GM12878 (cell line): ENCODE data around the gene FIGNL2. TPM values are rescaled to one million over a fixed set of nuclear protein-coding genes. Genes with fewer than 3 reads are reported as not detected.

Source experiments
- ATAC-seq: fragments of 200-7000 bp; cut with Tn5 transposase; 3 replicates; pipeline ENCODE4 v1.9.1; 2020; ENCODE audit warnings: mild to moderate bottlenecking, moderate library complexity
- BruUV-seq: library from RNA; stranded (reverse); fragments of 400-500 nt; replicated peaks from 2 replicates; lab custom pipeline; 2021; lab: Mats Ljungman, UMichigan
- CTCF ChIA-PET: fragments of 300-600 bp; sonication (Branson Sonifier 250); formaldehyde crosslinking; extraction: SDS; loops from one replicate; lab custom pipeline; 2021; ENCODE audit warnings: inconsistent platforms; lab: Yijun Ruan, JAX
- POLR2A ChIA-PET: fragments of 350-600 bp; formaldehyde crosslinking; extraction: SDS; loops from one replicate; lab custom pipeline; 2021; ENCODE audit warnings: inconsistent platforms; lab: Charles Lee
- RAD21 ChIA-PET: fragments of 300-600 bp; sonication (Branson Sonifier 250); formaldehyde crosslinking; loops from one replicate; lab custom pipeline; 2023; ENCODE audit warnings: antibody characterized with exemption; ENCODE audit not compliant: unreplicated experiment; lab: Charles Lee
- SMC1A ChIA-PET: fragments of 300-600 bp; sonication (Branson Sonifier 250); formaldehyde crosslinking; loops from one replicate; lab custom pipeline; 2023; ENCODE audit not compliant: unreplicated experiment, uncharacterized antibody; lab: Charles Lee
- DNase-seq: peaks from one replicate; pipeline ENCODE4 v3.0.0-alpha.2; 2011; ENCODE audit warnings: low read depth, low spot score
- FAIRE-seq: peaks from 3 replicates; lab custom pipeline; 2011; peaks lifted over from hg19 to GRCh38; lab: Jason Lieb, UNC
- H2AFZ ChIP-seq: 2 replicates; pipeline ENCODE4 v1.6.0; 2011; ENCODE audit warnings: low read depth, low read length, control low read depth; ENCODE audit not compliant: control insufficient read depth
- H3K27ac ChIP-seq: 2 replicates; pipeline ENCODE4 v1.5.1; 2011; ENCODE audit warnings: control low read depth; ENCODE audit not compliant: control insufficient read depth, insufficient read depth
- H3K27me3 ChIP-seq, 2 experiments: replicated peaks in 1 of 2; 2 replicates each; pipeline versions ENCODE4 v1.6.0 to v1.6.1; 2011; ENCODE audit warnings: low read length in 1 of 2; ENCODE audit not compliant: control insufficient read depth in 2 of 2, insufficient read depth in 2 of 2
- H3K36me3 ChIP-seq, 2 experiments: 2 replicates each; pipeline ENCODE4 v1.5.1; 2011; ENCODE audit warnings: low read length in 1 of 2; ENCODE audit not compliant: control insufficient read depth in 2 of 2, insufficient read depth in 2 of 2
- H3K4me1 ChIP-seq: 2 replicates; pipeline ENCODE4 v1.6.1; 2011; ENCODE audit warnings: mild to moderate bottlenecking, low read length, moderate library complexity, mixed read lengths; ENCODE audit not compliant: control insufficient read depth, insufficient read depth
- H3K4me2 ChIP-seq: 2 replicates; pipeline ENCODE4 v1.6.0; 2011; ENCODE audit warnings: control low read depth; ENCODE audit not compliant: control insufficient read depth, insufficient read depth
- H3K4me3 ChIP-seq: fragments of 200-600 bp; sonication (generic); 2 replicates; pipeline ENCODE4 v1.5.1; 2016
- H3K79me2 ChIP-seq: 2 replicates; pipeline ENCODE4 v1.6.0; 2011; ENCODE audit warnings: low read length; ENCODE audit not compliant: control insufficient read depth, insufficient read depth
- H3K9ac ChIP-seq: 2 replicates; pipeline ENCODE4 v1.8.0; 2011; ENCODE audit warnings: low read length, control low read depth, mixed read lengths; ENCODE audit not compliant: control insufficient read depth, insufficient read depth
- H3K9me3 ChIP-seq: replicated peaks from 3 replicates; pipeline ENCODE4 v1.5.1; 2011; ENCODE audit warnings: mild to moderate bottlenecking, low read length; ENCODE audit not compliant: control insufficient read depth, insufficient read depth
- H4K20me1 ChIP-seq: 2 replicates; pipeline ENCODE4 v1.6.0; 2011; ENCODE audit not compliant: control insufficient read depth, insufficient read depth
- CHD4 ChIP-seq: fragments of 200-600 bp; sonication (generic); IDR thresholded peaks from 2 replicates; pipeline ENCODE4 v1.6.1; 2016; ENCODE audit warnings: mild to moderate bottlenecking
- CREB1 ChIP-seq: IDR thresholded peaks from 2 replicates; pipeline ENCODE4 v1.6.1; 2012; ENCODE audit warnings: low read depth, mild to moderate bottlenecking, inconsistent platforms
- ESRRA ChIP-seq: IDR thresholded peaks from 2 replicates; pipeline ENCODE4 v1.6.1; 2012; ENCODE audit warnings: mild to moderate bottlenecking, low read length, improper control_type of control experiment
- MXI1 ChIP-seq: fragments of 150-350 bp; IDR thresholded peaks from 2 replicates; pipeline ENCODE4 v1.6.1; 2011; ENCODE audit warnings: low read depth, mild to moderate bottlenecking, inconsistent platforms, low read length, improper control_type of control experiment
- NBN ChIP-seq: fragments of 450-650 bp; IDR thresholded peaks from 2 replicates; pipeline ENCODE4 v1.6.1; 2016
- PAX5 ChIP-seq: IDR thresholded peaks from 2 replicates; pipeline ENCODE4 v1.6.1; 2011; ENCODE audit warnings: low read depth, low read length, borderline replicate concordance
- POLR2A ChIP-seq: IDR thresholded peaks from 2 replicates; pipeline ENCODE4 v1.6.1; 2011; ENCODE audit warnings: low read depth, mild to moderate bottlenecking, low read length
- POU2F2 ChIP-seq: IDR thresholded peaks from 3 replicates; pipeline ENCODE4 v1.6.1; 2011; ENCODE audit warnings: low read depth, mild to moderate bottlenecking, low read length, borderline replicate concordance
- RAD21 ChIP-seq: IDR thresholded peaks from 2 replicates; pipeline ENCODE4 v1.6.1; 2011; ENCODE audit warnings: mild to moderate bottlenecking, low read depth, low read length, moderate library complexity; ENCODE audit not compliant: insufficient read depth
- RBBP5 ChIP-seq: fragments of 200-600 bp; sonication (generic); conservative IDR thresholded peaks from 2 replicates; pipeline ENCODE4 v1.6.1; 2016
- SIN3A ChIP-seq: IDR thresholded peaks from 2 replicates; pipeline ENCODE4 v1.6.1; 2012; ENCODE audit warnings: low read depth, low read length, improper control_type of control experiment
- SMARCA5 ChIP-seq: fragments of 450-650 bp; IDR thresholded peaks from 2 replicates; pipeline ENCODE4 v1.6.1; 2017; ENCODE audit warnings: mild to moderate bottlenecking
- USF2 ChIP-seq: IDR thresholded peaks from 2 replicates; pipeline ENCODE4 v1.6.1; 2011; ENCODE audit warnings: low read depth, low read length, improper control_type of control experiment, borderline replicate concordance
- ZBED1 ChIP-seq: IDR thresholded peaks from 2 replicates; pipeline ENCODE4 v1.6.1; 2016; ENCODE audit warnings: borderline replicate concordance
- ZBTB40 ChIP-seq: fragments of 450-650 bp; IDR thresholded peaks from 2 replicates; pipeline ENCODE4 v1.6.1; 2016; ENCODE audit warnings: mild to moderate bottlenecking, moderate library complexity, borderline replicate concordance
- WGBS: methylation state at CpG from one replicate; pipeline ENCODE4 v1.1.6; 2016; ENCODE audit warnings: low lambda C conversion rate; ENCODE audit not compliant: insufficient replicate concordance, insufficient coverage; ENCODE audit errors: missing lambda C conversion rate; 5-methylcytosine and 5-hydroxymethylcytosine counted together
- in situ Hi-C: fragments of 300-500 bp; cut with MboI; formaldehyde crosslinking; loops from 9 replicates; pipeline ENCODE4 v1.14.3; 2018; ENCODE audit warnings: mixed read lengths
- intact Hi-C: fragments of 100-400 bp; cut with micrococcal nuclease; formaldehyde crosslinking; loops from one replicate; pipeline ENCODE4 v1.14.2; 2022; ENCODE audit not compliant: unreplicated experiment
- polyA plus RNA-seq, 11 experiments: library from polyadenylated mRNA; depleted of rRNA in 4 of 11; unstranded in 6 of 11; stranded (reverse) in 5 of 11; fragments of >200 nt; fragmentation: Nextera tagmentation in 4 of 11; fragmentation: Illumina TruSeq in 1 of 11; extraction: Ambion mirVana in 4 of 11; extraction: Trizol in 1 of 11; gene quantifications; 1 replicate in 1 of 11; 2 replicates in 10 of 11; pipeline versions ENCODE4 v1.2.1 to v1.2.3, GENCODE V29; 2011 to 2016; ENCODE audit warnings: inconsistent platforms in 2 of 11, missing spikeins in 2 of 11, low read depth in 1 of 11
- total RNA-seq, 4 experiments: library from RNA; depleted of rRNA in 3 of 4; stranded (reverse); fragments of >200 nt in 3 of 4; fragmentation: Illumina TruSeq in 1 of 4; extraction: Trizol in 1 of 4; gene quantifications; 2 replicates each; pipeline versions ENCODE4 v1.2.1 to v1.2.3, GENCODE V29; 2013 to 2021
- TF ChIP-seq, protein P1 (sequence below): fragments of 450-650 bp; IDR thresholded peaks from 2 replicates; pipeline ENCODE4 v1.6.1; 2017; ENCODE audit warnings: borderline replicate concordance
- TF ChIP-seq, protein P2 (sequence below): IDR thresholded peaks from 2 replicates; pipeline ENCODE4 v1.6.1; 2011; ENCODE audit warnings: low read depth, mild to moderate bottlenecking, low read length, moderate library complexity, borderline replicate concordance; ENCODE audit errors: extremely low read depth

FIGNL2 gene
- total and polyA plus RNA-seq, 10 of the 15 experiments (the other 5 are each of a cell fraction or from before 2014, with no cell fraction given), result not detected

DNA sequence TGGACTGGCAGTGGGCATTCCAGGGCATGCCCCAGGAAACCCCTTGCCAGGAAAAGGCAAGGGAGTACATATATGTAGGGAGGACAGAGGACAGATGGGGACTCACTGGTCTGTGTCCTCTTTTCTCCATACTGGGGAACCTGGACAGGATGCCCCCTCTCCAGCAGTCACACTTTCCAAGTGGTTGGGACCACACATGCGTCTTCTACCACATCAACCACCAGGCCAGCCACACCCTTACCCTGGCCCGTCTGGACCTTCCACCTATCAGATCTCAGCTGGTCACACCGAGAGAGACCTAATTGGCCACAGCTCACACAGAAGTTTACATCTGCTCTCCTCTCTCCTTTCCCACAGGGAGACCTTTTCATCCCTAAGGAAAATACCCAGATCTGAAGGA is 47.7 kb upstream of the FIGNL2 start (continued):
- TF ChIP-seq MXI1, result no peak

GRCh38 chr12:51895378-51896135 is 47.0 kb upstream of the FIGNL2 start:
- H3K27me3 ChIP-seq, result peaks cover 0 to 1% of the 10 kb centered on the region in 2 experiments; a peak in 1 of 4 replicates
- in situ Hi-C loops, result no loop called here
- FAIRE-seq (no peak), DNase-seq (no peak), ATAC-seq (no peak)
- H3K9me3 ChIP-seq, result no peaks in the 10 kb centered on the region
- H3K27ac ChIP-seq, result no peak overlapping the region
- H2AFZ ChIP-seq, result no peak overlapping the region
- no peaks in the 10 kb centered on the region for H3K4me1 ChIP-seq
- no peaks in the 10 kb centered on the region for H4K20me1 ChIP-seq
- CTCF ChIA-PET, result interaction anchor here (1.4 to 3.3 kb wide), 3 partner anchors 27 to 86 kb away, joined by 3 to 12 read pairs (median 10); no protein-coding TSS in a partner anchor
- intact Hi-C loops, result no loop called here
- 39% methylated on average over 8 of the region's 8 CpGs for WGBS
- RAD21 ChIA-PET, result no interaction called here
- H3K4me3 ChIP-seq, result no peak overlapping the region
- H3K9ac ChIP-seq, result no peak overlapping the region
- no peaks in the 10 kb centered on the region for H3K79me2 ChIP-seq
- no peak overlapping the region for H3K4me2 ChIP-seq
- POLR2A ChIA-PET, result interaction anchor here (0.5 kb wide), 1 partner anchor 82 kb away, joined by 3 read pairs; no protein-coding TSS in a partner anchor
- H3K36me3 ChIP-seq, result no peaks in the 10 kb centered on the region
- no TSS peak for BruUV-seq
- SMC1A ChIA-PET, result interaction anchor here (1.0 to 1.9 kb wide), 2 partner anchors 27 to 108 kb away, joined by 3 to 5 read pairs; no protein-coding TSS in a partner anchor
- TF ChIP-seq POLR2A, result no peak
- TF ChIP-seq NBN, result no peak
- TF ChIP-seq SIN3A, result no peak
- no peak for TF ChIP-seq SMARCA5
- no peak for TF ChIP-seq USF2
- TF ChIP-seq ZBTB40, result no peak
- TF ChIP-seq, protein P1, sequence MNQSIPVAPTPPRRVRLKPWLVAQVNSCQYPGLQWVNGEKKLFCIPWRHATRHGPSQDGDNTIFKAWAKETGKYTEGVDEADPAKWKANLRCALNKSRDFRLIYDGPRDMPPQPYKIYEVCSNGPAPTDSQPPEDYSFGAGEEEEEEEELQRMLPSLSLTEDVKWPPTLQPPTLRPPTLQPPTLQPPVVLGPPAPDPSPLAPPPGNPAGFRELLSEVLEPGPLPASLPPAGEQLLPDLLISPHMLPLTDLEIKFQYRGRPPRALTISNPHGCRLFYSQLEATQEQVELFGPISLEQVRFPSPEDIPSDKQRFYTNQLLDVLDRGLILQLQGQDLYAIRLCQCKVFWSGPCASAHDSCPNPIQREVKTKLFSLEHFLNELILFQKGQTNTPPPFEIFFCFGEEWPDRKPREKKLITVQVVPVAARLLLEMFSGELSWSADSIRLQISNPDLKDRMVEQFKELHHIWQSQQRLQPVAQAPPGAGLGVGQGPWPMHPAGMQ, result no peak
- no peak for TF ChIP-seq RBBP5
- no peak for TF ChIP-seq ZBED1
- TF ChIP-seq ESRRA, result no peak
- TF ChIP-seq CREB1, result no peak
- TF ChIP-seq, protein P2, sequence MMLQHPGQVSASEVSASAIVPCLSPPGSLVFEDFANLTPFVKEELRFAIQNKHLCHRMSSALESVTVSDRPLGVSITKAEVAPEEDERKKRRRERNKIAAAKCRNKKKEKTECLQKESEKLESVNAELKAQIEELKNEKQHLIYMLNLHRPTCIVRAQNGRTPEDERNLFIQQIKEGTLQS, result no peak
- no peak for TF ChIP-seq CHD4
- no peak for TF ChIP-seq RAD21
- TF ChIP-seq PAX5, result no peak
- no peak for TF ChIP-seq POU2F2
